ENCODE data around the gene OST4.
A peak's percentile ranks its signal among the peaks of the same experiment; 100 is the strongest.

Gene OST4

DNA sequence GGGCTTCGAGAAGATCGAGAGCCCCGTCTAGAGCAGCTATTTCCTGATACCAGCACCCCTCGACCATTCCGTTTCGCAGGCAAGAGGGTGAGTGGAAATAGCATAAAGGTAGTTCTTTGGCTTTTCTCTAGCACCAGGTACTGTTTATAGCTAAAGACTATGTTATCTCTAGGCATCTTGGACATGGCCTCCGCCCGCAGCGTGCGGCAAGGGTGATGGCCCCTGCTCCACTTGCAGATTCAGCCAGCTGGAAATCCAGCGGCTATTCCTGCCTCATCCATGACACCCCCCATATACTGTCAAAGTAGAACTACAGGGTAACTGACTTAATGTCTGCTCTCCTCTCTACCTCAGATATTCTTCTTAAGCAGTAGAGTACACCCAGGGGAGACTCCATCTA, 16.7 kb downstream of the OST4 start:
- DNase-seq (ENCODE audit: extremely low read depth in 1 of 2, low read depth in 1 of 2): no peak

DNA sequence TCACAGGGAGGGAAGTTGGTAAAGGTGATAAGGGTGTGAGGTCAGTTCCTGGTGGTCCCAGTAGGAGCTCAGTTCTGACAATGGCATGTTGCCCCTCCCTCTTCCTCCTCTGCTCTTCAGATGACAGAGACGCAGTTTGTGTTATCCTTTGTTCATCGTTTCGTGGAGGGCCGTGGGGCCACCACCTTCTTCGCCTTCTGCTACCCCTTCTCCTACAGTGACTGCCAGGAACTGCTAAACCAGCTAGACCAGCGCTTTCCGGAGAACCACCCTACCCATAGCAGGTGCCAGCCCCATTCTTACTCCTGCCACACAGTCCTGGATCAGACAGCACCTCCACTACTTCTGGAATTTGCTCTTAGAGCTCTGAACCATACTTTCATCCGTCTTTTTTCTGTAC, 17.7 kb downstream of the OST4 start:
- no peak for DNase-seq (ENCODE audit: extremely low read depth in 1 of 2, low read depth in 1 of 2)

DNA sequence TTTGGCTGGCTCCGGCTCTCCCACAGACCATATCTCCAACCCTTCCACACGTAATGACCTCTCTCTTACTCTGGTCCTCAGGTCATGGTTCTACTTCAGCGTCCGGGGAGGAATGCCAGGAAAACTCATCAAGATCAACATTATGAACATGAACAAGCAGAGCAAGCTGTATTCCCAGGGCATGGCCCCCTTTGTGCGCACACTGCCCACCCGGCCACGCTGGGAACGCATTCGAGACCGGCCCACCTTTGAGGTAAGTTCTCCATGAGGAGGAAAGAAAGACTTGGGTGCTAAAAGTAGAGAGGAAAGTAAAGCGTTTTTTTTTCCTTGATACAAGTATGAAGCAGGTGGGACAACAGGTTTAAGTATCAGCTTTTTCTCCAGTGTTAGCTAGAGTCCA, 18.1 kb downstream of the OST4 start:
- DNase-seq (ENCODE audit: extremely low read depth in 1 of 2, low read depth in 1 of 2): no peak

DNA sequence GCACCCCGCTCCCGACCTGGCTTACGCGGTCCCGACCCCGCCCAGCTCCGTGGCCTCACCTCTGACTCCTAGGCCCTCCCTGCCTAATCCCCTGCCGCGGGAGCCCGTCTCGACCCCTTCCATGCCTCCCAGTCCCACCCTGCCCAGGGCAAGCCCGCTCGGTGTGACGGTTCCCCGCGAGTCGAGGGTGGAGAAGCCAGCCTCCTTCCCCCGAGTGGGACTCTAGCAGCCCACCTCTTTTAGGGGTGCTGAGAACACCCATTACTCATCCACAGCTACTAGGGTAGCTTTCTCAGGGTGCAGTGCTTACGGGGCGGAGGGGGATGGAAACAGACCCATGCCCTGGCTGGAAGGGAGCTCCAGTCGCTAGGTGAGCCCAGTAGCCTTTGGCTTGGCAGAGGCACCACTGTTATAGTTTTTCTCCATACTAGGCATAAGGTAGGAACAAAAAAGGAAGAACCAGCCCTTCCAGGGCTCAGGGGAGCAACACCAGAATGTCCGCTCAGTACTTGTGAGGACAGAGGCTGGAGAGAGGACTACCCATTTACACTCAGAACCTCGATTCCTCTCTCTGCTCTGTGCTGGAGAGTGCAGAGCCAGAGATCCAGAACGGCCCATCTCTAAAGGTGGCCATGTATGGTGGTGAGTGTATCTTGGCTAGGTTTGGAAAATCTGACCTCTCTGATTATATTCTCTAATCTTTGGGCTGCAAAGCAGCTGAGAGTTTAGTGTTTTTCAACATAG, 19.4 kb downstream of the OST4 start:
- no peak for DNase-seq (ENCODE audit: extremely low read depth in 1 of 2, low read depth in 1 of 2)

DNA sequence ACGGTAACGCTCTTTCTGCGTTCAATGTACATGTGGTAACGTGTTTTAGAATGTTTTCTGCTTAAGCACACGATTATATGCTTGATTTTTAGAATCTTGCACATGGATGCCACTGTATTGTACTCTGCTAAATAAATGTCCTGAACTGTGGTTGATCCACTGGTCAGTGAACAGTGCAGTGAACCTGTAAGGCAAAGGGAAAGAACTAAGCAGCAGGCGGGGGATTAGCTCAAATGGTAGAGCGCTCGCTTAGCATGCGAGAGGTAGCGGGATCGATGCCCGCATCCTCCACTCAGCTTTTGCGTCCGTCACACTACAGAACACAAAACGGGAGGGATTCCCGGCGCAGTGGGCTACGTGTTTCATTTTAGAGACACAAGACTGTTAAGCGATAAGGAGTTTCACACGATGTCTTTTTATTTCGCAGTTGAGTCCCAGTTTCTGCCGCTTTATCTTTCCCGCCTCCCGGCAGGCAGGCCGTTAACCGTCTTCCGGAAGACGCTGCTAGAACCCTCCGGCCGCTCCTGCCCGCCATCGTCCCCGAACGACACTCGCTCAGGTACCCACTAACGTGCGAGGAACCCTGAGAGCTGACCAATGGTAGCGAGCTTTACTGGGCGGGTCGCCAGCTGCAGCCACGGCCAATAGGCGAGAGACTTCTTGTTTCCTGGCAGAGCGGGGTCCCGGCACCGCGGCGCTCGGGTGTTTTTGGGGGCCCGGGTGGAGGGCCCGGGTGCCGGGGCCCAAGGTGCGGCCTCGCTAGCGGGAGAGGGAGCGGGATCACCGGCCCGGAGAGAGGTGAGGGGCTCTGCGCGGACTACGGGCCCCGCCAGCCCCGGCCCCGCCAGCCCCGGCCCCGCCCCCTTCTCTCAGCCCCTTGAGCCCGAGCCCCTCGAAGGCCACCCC, 20.2 kb downstream of the OST4 start, which contains the start of gene AGBL5:
Gene AGBL5, plus strand, starts transcription at position 673 of the 906 bp plus-strand sequence. CDS start 1,291 bp downstream, outside the sequence.
- peak; percentile 90 to 96 for DNase-seq (ENCODE audit: extremely low read depth in 1 of 2, low read depth in 1 of 2)

DNA sequence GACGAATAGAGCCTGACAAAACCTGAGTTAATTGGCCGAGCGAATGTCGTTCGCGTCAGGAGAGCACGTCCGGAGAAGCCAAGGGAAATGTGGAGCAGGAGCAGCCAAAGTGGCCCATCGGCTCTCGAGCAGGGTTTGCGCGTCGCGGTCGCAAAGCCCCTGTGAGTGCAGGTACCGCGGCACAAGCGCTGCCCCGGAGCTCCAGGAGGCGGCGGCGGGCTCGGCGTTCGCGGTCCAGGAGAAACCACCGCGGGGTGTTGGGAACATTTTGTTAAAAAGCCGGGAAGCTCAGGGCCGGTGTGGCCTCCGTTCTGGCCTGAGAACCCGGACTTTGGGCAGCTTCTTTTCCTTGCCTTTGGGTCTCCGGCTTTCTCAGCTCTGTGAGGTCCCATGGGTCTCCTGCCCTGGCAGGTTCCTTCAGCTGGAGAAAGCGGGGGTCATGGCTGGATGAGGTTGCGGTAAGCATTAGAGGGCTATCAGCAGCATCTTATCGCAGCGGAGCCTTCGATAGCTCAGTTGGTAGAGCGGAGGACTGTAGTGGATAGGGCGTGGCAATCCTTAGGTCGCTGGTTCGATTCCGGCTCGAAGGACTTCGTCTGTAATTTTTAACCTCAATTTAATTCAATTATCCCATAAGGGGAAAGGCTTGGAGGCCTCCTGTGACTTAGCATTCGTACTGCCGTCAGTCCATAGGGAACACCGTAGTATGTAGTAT, 21.0 kb downstream of the OST4 start:
- DNase-seq (ENCODE audit: extremely low read depth in 1 of 2, low read depth in 1 of 2): peak; percentile 74 to 75

DNA sequence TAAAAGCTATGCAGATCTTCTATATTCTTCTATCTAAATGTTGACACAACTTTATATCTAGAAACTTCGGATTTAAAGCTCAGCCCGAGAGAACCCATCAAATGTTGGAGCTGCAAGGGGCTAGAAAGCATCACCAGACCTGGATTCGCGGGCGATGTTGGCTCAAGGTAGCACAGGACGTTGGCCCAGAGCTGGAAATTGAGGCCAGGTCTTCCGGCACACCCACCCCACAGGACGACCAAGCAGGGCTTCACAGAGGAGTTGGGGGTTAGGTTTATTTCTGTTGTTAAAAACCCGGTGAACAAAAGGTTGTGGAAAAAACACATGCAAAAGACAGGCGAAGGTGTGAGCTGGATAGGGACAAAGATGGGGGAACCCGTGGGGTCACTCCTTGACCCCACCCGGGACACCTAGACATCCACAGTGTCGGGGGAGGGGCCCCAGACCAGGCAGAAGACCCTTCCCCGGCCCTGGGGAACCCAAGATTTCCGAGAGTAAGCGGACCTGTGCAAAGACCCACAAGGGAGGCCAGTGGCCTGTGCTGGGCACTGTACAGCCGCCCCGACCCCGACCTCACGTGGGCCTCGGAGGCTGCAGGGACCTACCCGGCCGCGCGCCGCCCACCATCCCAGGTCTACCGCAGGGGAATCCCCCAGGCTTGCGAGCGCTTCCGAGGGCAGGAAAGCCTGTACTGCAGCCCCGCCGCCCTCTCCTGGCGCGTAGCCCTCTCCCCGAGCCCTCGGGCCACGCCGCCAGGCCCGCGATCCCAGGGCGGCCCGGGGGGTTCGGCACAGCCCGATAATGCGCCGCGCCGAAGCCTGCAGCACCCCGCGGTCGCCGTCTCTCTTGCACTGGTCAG, 21.8 kb downstream of the OST4 start:
- DNase-seq (ENCODE audit: extremely low read depth in 1 of 2, low read depth in 1 of 2): peak in 1 of 2 donors; percentile 38

DNA sequence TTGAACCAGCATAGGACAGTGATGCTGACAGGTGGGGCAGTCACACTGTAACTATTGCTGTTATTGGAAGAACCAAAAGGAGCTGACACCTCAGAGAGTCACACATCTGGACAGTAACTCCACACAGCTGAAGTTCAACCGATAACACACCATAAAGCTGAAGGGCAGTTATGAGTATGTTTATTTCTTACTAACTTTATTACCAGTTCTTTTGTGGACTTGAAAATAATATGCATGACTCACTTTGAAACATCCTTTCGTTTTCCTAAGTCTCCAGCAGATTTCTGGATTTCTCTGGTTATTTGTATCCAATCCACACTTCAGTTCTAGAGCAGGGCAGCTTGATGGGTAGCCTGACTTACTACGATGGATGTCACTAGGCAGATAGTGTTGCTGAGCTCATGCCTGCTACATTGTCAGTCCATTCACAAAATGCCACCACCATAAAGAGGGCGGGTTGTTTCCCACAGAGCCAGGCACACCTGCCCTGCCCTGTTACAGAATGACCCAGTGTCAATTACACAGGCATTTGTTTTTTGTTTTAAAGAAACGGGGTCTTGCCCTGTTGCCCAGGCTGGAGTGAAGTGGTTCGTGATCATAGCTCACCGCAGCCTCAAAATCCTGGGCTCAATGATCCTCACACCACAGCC, 28.3 kb downstream of the OST4 start:
- no peak for DNase-seq (ENCODE audit: extremely low read depth in 1 of 2, low read depth in 1 of 2)

DNA sequence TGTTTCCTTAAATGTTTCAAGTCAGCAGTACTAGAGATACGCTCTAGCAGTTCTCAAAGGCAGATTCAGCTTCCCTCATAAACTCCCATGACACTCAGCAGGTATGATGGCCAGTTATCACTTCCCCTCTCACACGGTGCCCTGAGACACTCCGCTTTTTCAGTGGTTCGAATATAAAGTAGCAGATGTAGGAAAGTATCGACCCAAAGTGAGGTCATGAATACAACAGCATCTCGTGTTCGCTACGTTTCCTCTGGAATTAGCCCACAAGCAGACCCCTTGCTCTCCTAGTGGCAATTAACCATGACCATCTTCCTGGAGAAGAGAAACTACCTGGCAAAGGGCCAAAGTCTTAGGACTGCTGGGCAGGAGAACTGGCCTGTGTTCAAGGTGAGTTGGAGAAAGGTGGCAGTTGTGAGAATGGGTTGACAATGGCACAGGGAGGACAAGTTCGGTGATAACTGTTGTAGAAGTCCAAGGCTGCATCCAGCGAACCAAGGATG, 29.2 kb downstream of the OST4 start:
- DNase-seq (ENCODE audit: extremely low read depth in 1 of 2, low read depth in 1 of 2): no peak

DNA sequence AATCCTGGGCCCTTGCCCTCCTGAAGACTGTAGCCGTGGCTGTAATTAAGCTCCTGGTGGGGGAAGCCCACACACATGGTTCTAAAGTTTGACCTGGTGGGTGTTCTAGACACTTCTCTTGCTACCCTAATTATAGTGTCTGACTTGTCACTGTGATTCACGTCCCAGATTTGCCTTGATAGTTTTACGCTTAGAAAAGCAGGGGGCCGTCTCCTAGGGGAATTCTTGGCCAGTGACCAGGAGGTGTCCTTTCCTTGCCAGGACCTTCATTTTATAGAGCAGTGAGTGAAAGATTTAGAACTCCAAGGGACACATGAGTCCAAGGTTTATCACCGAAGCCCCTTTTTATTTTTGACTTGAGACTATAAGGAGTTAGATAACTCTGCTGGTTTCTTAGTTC, 29.7 kb downstream of the OST4 start:
- DNase-seq (ENCODE audit: extremely low read depth in 1 of 2, low read depth in 1 of 2): no peak

DNA sequence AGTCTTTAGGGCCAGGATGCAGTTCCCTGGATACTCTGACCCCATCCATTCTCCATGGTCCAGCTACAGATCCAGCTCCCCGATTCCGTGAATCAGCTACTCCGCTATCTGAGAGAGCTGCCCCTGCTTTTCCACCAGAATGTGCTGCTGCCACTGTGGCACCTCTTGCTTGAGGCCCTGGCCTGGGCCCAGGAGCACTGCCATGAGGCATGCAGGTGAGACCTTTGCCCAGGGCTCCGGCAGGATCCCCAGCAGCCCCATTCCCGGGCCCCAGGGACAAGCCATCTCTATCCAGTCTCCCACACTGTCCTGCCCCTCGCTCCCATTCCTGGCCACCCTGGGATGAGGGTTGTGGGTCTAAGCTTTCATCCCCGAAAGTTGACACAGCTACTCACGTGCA, 31.2 kb downstream of the OST4 start:
- no peak for DNase-seq (ENCODE audit: extremely low read depth in 1 of 2, low read depth in 1 of 2)

DNA sequence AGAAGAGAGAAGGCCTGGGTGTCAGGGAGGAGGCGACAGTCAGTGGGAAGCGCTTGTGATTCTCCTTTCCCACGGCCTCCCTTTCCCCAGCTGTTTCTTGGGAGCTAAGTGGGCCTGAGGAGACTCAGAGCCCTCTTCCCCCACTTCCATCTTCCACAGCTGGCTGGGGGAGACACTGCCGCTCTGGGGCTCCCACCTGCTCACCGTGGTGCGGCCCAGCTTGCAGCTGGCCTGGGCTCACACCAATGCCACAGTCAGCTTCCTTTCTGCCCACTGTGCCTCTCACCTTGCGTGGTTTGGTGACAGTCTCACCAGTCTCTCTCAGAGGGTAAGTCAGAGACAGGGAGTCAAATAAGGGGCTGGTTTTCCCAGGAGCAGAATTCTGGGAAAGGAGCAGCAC, 31.6 kb downstream of the OST4 start:
- no peak for DNase-seq (ENCODE audit: extremely low read depth in 1 of 2, low read depth in 1 of 2)

DNA sequence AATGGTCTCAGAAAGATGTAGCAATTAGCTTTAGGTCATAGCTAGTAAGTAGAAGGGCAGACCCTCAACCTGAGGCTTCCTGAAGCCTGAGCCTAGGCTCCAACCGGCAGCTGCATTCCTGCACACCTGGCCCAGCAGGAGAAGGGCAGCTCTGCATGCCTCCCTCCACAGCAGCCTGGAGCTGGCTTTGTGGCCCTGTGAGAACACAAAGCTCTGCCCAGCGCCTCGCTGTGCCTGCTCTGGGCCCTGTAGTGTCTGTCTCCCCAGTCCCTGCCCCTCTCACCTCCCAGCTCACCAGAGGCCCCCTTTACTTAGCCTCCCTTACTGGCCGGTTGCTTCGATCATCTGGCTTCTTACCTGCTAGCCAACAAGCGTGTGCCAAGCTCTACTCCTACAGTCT, 32.0 kb downstream of the OST4 start:
- no peak for DNase-seq (ENCODE audit: extremely low read depth in 1 of 2, low read depth in 1 of 2)

DNA sequence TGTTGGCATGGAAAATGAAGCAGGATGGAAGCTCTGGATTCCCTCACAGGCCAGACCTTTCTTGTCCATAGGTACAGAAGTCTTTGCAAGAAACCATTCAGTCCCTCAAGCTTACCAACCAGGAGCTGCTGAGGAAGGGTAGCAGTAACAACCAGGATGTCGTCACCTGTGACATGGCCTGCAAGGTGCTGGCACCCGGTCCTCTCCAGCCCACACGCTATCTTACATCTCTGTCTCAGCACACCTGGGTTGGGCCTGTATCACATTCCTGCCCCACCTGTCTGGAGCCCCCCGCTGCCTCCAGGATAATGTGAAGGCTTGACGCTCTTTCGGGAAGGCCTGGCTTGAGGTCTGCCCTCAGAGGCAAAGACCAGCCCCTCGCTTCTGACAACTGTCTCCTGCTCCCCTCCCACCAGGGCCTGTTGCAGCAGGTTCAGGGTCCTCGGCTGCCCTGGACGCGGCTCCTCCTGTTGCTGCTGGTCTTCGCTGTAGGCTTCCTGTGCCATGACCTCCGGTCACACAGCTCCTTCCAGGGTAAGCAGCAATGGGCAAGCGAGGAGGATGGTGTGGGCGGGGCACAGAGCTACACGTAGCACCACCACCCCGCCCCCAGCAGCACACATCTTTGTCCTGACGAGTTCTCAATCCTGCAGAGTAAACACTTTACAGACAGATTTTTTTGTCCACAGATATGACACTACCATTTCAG, 32.7 kb downstream of the OST4 start:
- DNase-seq (ENCODE audit: extremely low read depth in 1 of 2, low read depth in 1 of 2): no peak

DNA sequence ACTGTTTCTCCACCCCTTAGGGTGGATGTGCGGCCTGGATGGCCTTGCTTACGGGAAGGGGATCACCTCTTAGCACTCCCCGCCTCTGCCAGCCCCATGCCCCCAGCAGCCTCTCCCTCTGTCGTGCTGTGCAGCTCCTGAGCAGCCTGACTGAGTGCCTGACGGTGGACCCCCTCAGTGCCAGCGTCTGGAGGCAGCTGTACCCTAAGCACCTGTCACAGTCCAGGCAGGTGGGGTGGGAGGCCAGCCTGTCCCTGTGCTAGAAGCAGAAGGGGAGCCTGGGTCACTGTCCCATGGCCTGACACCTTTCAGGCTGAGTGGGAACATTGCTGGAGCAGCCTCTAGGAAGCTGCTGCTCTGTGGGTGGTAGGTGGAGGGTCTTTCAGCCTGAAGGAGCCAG, 33.4 kb downstream of the OST4 start:
- DNase-seq (ENCODE audit: extremely low read depth in 1 of 2, low read depth in 1 of 2): no peak

DNA sequence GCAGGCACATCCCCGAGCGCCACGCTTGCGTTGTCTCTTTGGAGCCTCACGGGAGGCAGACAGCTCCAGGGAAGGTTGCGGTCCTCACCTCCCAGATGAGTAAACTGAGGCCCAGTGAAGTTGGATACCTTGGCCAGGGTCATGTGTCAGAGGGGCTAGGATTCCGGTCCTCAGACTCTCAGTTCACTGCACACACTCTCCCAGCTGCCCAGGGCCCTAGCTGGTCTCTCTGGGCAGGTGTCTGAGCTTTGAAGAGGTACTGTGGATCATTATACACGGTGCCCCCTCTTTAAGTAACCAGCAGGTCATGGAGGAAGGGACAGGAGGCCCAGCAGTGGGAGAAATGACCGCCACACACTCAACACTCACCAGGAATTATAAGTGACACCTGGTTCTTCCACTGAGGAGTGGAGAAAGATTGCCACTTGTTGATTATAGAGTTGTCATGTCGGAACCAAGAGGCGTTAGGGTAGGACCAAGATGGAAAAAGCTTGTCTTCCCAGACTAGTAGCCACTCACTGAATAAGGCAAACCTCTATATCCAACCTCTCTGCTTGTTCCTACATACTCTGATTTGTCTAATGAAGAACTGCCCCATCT, 38.1 kb downstream of the OST4 start:
- DNase-seq (ENCODE audit: extremely low read depth in 1 of 2, low read depth in 1 of 2): no peak

DNA sequence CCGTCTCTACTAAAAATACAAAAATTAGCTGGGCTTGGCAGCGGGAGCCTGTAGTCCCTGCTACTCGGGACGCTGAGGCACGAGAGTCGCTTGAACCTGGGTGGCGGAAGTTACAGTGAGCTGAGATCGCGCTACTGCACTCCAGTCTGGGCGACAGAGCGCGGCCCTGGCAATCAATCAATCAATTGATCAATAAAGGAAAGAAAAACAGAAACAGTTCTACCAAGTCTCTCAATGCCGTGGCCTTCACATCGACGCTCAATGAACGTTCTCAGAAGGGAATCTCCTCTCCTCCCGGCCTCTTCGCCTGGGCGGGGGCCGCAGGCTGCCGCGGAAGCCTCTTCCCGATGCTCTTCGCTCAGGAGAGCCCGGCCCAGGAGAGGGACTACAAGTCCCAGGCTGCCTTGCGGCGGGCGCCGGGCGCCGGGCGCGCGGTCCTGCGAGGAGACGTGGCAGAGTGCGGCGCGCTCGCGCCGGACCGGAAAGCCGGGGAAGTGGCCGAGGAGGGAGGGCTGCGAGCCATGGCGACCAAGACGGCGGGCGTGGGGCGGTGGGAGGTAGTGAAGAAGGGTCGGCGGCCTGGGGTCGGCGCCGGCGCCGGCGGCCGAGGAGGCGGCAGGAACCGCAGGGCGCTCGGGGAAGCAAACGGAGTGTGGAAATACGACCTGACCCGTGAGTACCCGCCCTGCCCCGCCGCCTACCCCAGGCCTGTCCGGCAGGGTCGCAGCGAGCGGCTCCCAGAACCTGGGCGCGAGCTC, 38.8 kb downstream of the OST4 start, which contains the start of gene TMEM214:
Gene TMEM214, plus strand, starts transcription at position 471 of the 758 bp plus-strand sequence. Its CDS starts 51 bp downstream, at position 522.
- DNase-seq (ENCODE audit: extremely low read depth in 1 of 2, low read depth in 1 of 2): peak; percentile 25 to 65

DNA sequence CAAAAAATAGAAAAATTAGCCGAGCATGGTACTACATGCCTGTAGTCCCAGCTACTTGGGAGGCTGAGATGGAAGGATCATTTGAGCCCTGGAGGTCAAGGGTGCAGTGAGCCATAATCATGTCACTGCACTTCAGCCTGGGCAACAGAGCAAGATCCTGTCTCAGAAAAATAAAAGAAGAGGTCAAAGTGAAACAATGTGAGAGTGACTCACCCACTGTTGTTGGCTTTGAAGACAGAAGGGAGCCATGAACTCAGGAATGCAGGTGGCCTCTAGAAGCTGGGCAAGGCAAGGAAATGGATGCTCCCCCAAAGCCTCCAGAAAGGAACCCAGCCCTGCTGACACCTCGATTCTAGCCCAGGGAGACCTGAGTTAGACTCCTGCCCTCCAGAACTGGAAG, 42.4 kb downstream of the OST4 start:
- DNase-seq (ENCODE audit: extremely low read depth in 1 of 2, low read depth in 1 of 2): no peak
